Measurements from ENCODE around the gene MYOM1.

The MYOM1 gene

GRCh38 chr18:3115447-3116030 lies 104.2 kb downstream of the MYOM1 start:
- no peak for DNase-seq (ENCODE audit: low read depth)

- no peak for DNase-seq (ENCODE audit: low read depth)
Measured at GRCh38 chr18:3114451-3114850, 105.3 kb downstream of the MYOM1 start.

GRCh38 chr18:3114026-3114425 lies 105.7 kb downstream of the MYOM1 start:
- DNase-seq (ENCODE audit: low read depth), result no peak

GRCh38 chr18:3111523-3112240 lies 108.1 kb downstream of the MYOM1 start:
- DNase-seq (ENCODE audit: low read depth), result no peak

GRCh38 chr18:3110034-3110752 lies 109.6 kb downstream of the MYOM1 start:
- no peak for DNase-seq (ENCODE audit: low read depth)

GRCh38 chr18:3107740-3108151 lies 112.0 kb downstream of the MYOM1 start:
- no peak for DNase-seq (ENCODE audit: low read depth)

- DNase-seq (ENCODE audit: low read depth), result peak; percentile 66
Measured at GRCh38 chr18:3104190-3105054, 115.3 kb downstream of the MYOM1 start.

- DNase-seq (ENCODE audit: low read depth), result no peak
Measured at GRCh38 chr18:3103576-3103975, 116.2 kb downstream of the MYOM1 start.

GRCh38 chr18:3102983-3103382 lies 116.8 kb downstream of the MYOM1 start:
- DNase-seq (ENCODE audit: low read depth), result no peak

- DNase-seq (ENCODE audit: low read depth), result no peak
Measured at GRCh38 chr18:3100498-3101132, 119.2 kb downstream of the MYOM1 start.

- no peak for DNase-seq (ENCODE audit: low read depth)
Measured at GRCh38 chr18:3099327-3099726, 120.4 kb downstream of the MYOM1 start.

- DNase-seq (ENCODE audit: low read depth), result no peak
Measured at GRCh38 chr18:3097082-3097481, 122.7 kb downstream of the MYOM1 start.

- no peak for DNase-seq (ENCODE audit: low read depth)
Measured at GRCh38 chr18:3095921-3096320, 123.8 kb downstream of the MYOM1 start.

GRCh38 chr18:3094338-3094684 lies 125.5 kb downstream of the MYOM1 start:
- DNase-seq (ENCODE audit: low read depth), result no peak

GRCh38 chr18:3093624-3094337 lies 126.0 kb downstream of the MYOM1 start:
- DNase-seq (ENCODE audit: low read depth), result no peak

GRCh38 chr18:3092727-3093126 lies 127.0 kb downstream of the MYOM1 start:
- no peak for DNase-seq (ENCODE audit: low read depth)

GRCh38 chr18:3089579-3089978 lies 130.2 kb downstream of the MYOM1 start:
- DNase-seq (ENCODE audit: low read depth), result no peak

- no peak for DNase-seq (ENCODE audit: low read depth)
Measured at GRCh38 chr18:3088449-3088848, 131.3 kb downstream of the MYOM1 start.

GRCh38 chr18:3086871-3087270 lies 132.9 kb downstream of the MYOM1 start:
- no peak for DNase-seq (ENCODE audit: low read depth)

GRCh38 chr18:3085612-3086011 lies 134.2 kb downstream of the MYOM1 start:
- DNase-seq (ENCODE audit: low read depth), result no peak

- DNase-seq (ENCODE audit: low read depth), result no peak
Measured at GRCh38 chr18:3084206-3084605, 135.6 kb downstream of the MYOM1 start.

All from HS-5 (cell line).